ENCODE results near the gene MBNL1.

Gene MBNL1

DNA sequence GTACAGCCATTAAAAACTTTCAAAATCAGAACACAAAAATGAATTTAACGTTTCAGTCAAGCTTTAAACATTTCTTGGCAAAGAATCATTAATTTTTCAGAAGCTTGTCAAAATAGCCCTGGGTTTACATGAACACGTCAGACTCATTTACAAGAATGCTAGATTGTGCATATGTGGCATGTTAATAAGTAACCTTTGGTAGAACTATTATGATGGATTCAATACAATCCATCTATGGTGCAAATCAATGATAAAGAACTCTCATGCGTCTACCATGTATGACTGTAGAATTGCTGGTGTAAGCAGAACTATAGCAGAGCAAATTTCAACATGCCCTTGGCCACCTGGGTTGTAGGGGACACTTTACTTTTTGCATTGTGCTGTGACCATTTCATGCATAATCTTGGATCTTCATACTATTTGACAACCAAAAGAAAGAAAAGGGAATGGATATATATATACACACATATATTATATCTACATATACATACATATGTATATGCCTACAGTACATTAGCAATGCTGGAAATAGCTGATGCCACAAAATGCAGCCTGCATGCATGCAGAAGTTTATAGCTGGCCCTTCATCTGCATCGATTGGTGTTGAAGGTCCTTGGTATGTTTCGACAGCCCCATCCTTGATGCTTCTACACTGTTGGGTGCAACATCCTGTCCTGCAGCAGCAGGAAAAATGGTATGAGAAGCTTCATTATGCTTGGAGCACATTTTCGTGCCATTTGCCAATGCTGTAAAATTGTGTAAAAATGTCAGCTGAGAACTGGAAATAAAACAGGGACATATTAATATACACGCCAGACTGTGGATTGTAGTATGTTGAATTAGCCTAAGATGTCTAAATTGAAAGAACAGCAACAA lies 189.0 kb downstream of the MBNL1 start:
- DNase-seq: no peak

DNA sequence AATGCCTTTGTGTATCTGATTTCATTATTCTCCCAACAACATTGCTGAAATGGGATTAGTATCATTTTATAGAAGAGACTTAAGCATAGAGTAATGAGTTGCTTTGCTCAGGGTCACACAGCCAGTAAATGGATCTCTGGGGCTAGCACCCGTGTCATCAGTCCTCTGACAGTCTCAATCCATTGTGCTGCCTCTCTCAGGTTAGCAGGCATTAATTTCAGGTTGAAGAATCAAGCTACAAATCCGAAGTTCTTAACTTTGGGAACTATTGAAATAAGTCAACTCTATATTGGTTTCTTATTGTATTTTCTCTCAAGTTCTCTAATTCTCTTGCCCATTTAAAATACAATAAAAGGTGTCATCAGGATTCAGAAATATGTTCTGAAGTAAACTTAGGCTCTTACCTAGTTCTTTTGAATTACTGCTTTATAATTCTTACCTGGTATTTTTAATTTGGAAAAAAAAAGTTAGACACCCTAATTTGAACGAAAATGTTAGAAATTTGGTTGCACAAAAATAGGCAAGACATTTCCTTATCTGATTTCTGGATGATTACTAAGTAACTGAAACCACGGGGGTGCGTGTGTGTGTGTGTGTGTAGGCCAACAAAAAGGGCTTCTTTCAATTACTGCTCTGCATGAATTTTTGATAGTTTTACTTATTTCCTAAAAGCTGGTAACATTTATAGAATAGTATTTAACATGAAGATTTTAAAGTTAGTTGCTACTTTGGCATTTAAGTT lies 189.8 kb downstream of the MBNL1 start:
- DNase-seq: peak; percentile 40 to 41

DNA sequence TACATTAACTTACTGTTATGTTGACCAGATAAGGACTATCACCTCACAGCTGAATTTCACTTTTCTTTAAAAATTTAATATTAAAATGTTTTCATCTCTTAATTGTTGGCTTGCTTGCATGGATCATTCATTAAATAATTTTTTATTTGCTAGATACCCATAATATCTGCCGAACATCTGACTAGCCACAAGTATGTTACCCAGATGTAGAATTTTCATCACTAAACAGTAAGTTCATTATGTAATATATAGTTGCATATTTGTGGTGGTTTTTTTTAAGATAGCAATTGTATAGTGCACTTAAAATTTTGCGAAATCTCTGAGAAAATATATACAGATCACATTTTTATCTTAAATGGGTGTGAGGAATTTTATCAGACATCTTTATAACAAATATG lies 190.4 kb downstream of the MBNL1 start:
- no peak for DNase-seq

DNA sequence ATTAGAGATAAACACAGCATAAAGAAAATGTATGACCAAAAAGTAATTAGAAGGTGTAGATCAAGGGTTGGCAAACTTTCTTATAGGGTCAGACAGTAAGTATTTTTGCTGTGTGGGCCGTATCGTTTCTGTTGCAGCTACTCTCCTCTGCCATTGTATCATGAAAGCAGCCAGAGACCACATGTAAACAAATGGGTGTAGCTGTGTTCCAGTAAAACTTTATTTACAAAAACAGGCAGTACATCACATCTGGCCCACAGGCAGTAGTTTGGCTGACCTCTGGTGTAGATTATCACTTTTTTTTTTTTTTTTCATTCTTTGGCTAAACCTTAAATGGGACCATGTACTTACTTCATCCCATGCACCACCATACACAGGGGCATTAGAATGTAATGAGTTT lies 190.8 kb downstream of the MBNL1 start:
- DNase-seq: no peak

DNA sequence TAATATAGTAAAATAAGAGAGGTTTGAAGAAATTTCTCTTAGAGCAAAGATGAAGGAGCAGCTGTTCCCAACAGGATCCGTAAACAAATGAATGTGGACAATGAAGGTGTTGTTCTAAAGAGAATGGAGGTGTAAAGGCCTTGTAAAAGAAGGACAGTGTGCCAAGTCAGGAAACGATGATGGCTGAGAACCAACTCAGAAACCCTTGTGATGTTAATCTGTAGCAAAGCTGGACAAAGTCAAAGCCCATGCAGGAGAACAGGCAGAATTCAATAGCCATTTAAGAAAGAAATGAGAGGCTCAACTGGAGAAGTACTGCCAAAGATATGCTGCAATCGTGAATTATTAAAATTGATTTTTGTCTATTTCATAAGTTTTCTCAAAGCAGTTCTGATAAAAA lies 192.2 kb downstream of the MBNL1 start:
- no peak for DNase-seq

DNA sequence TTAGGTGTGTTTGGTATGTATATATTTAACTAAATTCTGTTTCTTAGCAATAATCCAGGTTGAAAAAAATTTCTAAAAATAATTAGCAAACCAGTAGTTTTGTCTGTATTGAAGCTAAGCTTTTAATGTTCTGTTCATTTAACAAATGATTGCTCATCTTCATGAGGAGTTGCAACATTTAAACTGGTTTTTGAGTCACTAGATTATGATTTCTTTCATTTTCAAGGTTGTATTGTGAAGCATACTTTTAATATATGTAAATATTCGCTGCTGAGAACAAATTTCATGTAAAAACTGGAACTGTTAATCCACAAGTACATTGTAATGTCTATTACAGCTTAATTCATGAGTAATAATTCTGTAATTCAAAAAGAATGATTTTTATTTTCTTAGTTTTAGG lies 192.7 kb downstream of the MBNL1 start:
- DNase-seq: no peak

DNA sequence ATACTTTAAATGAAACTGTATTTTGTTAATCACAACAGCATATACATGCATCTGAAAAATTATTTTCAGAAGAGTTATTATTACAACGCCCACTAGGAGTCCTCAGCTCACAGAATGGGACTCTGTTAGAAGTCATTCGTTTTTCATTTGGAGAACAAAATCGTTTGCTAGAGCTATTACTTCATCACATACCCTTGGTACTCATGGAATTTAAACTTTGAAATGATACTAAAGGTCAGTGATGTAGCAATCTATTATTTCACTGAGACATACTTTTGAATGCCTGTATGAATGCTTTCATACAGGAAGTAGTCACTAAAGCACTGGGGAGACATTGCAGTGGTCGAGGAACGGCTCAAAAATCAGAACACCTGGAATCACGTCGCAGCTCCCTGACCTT lies 198.1 kb downstream of the MBNL1 start:
- no peak for DNase-seq

DNA sequence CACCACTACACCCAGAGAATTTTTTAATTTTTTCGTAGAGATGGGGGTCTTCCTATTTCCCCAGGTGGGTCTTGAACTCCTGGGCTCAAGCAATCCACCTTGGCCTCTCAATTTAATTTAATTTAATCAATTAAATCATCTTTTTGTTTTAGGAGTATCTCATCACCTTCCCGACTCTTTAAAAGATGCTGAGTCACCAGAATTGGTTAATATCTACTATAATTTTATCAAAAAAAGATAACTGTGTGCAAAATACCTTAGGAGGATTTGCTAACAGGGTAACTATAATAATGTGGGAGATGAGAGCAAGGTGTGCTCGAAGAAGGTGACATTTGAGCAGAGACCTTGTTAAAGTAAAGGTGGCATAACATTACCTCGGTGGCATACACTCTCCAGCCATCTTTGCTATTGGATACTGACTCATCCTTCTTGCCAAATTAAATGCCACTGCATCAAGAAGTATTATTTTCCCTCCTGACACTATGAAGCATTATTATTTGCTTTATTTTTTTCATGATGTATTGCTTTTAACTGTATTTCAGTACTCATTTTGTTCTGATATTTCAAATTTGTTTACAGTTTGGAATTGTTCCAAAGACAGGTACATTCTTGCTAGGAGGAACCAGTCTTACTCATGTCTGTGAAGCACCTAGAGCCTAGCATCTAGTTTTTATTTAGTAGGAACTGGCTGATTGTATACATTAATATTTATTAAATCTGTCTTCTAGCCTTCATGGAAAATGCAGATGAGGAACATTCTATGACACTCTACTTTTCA lies 200.7 kb downstream of the MBNL1 start:
- DNase-seq: no peak

DNA sequence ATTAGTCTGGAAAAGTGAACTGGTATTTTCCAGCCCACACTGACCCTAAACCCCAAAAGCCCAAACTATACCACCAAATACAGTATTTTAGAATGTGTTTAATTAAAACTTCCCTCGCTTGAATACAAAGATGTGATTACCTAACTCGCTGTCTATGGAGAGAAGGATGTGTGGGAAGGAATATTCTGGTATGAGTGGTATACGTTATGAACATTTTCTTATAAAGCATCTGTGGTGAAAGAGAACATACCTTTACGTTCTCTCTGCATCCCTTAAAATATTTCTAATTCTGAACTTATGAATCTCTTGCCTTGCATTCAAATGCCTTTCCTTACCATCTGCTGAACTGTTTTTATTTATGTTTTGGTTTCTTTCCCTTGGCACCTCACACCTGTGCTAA lies 201.4 kb downstream of the MBNL1 start:
- DNase-seq: no peak

DNA sequence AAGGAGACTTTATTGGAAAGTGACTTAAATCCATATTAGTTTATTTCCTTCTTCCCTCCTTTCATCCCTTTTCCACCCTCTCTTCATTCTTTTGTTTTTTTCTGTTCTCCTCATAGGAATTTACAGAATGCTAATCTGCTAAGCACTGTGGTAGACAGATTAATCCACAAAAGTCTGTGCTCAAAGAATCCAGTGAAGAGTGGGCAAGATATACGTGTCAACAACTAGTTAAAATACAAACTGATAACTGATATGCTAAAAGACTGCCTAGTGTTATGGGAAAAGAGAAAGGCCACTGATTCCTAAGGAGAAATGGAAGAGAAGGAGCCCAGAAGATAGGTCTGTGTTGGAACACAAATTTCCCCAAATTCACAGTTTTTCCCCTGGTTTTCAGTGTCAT lies 202.2 kb downstream of the MBNL1 start:
- no peak for DNase-seq

DNA sequence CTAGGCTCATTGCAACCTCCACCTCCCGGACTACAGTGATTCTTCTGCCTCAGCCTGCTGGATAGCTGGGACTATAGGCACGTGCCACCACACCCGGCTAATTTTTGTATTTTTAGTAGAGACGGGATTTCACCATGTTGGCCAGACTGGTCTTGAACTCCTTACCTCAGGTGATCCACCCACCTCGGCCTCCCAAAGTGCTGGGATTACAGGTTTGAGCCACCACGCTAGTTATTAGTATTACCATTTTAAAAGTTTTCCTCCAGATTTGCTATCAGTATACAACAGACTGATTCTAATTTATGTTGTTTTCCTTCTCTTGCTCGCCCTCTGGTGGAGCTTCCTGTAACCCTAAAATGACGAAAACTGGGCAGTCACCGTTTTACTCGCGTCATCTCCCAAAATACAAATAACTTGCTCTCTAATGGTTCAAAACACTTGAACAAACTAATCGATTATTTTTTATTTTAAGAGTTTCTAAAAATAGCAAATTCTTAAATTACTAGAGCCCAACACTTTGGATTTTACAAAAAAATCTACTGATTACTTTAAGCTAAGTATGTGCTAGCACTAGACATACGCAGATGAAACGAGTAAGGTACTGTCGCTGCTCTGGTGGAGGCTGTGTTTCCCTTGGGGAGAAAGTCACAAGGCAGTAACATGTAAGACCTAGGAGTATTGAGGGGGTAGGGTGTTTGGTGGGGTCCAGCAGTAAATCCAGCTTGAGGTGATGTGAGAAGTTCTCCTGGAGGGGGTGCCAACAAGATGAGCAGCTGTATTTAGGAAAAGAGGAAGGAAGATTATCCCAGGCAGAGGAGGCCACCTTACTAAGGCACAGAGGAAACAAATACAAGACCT lies 203.3 kb downstream of the MBNL1 start:
- DNase-seq: peak; percentile 74 to 77

DNA sequence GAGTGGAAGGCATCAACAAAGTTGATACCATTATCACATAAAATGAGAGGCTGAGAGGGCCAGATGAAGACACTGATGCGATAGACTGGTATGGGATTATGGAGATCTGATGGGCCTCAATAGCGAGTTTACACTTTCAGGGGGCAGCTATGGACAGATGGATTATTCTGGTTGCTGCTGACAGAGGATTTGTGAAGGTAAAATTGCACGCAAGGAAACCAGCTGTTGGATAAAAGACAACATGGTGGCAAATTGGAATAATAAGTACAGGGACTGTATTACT lies 203.9 kb downstream of the MBNL1 start:
- DNase-seq: no peak

DNA sequence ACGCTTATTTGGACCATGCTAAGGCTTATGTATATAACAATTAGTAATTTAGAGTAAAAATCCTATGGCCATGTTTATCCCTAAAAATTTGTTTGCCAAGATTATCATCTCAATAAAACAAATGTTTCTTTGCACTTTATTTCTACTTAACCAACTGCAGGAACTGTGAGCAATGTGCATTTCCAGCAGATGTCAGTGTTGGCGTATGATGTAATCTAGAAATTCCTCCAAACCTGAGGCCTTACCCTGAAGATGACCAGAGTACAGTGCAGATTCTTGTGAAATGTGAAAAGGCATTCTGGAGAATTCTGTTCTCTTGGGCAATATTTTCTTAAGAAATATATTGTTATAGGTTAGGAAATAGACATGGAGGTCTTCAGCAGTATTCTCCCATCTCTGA lies 205.9 kb downstream of the MBNL1 start:
- DNase-seq: no peak

DNA sequence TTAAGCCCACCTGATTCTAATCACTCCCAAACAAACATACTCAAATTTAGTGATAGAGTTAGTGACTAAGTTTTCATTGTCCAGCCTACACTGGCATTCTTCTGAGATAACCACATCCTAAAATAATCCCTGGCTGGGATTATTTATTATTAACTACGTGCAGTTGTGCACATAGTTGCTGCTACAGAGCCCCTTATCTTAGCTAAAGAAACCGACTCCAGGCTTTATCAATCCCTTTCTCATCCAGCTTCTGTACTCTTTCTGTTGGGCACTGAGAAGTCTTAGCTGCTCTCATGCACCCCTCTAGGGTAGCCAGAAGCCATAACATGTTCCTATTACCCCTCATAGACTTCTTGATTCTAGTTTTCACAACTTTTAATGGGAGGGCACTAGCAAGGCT lies 208.7 kb downstream of the MBNL1 start:
- DNase-seq: no peak

DNA sequence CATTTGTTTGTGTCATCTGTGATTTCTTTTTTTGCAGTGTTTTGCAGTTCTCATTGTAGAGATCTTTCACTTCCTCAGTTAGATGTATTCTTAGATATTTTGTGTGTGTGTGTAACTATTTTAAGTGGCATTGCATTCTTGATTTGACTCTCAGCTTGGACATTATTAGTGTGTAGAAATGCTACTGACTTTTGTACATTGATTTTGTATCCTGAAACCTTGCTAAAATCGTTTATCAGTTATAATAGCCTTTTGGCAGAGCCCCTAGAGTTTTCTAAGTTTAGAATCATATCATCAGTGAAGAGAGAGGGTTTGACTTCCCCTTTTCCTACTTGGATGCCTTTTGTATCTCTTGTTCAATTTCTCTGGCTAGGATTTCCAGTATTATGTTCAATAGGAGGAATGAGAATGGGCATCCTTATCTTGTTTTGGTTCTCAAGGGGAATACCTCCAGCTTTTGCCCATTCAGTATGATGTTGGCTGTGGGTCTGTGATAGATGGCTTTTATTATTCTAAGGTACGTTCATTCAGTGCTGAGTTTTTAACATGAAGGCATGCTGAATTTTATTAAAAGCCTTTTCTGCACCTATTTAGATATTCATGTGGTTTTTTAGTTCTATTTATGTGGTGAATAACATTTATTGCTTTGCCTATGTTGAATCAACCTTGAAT lies 211.7 kb downstream of the MBNL1 start:
- DNase-seq: no peak

DNA sequence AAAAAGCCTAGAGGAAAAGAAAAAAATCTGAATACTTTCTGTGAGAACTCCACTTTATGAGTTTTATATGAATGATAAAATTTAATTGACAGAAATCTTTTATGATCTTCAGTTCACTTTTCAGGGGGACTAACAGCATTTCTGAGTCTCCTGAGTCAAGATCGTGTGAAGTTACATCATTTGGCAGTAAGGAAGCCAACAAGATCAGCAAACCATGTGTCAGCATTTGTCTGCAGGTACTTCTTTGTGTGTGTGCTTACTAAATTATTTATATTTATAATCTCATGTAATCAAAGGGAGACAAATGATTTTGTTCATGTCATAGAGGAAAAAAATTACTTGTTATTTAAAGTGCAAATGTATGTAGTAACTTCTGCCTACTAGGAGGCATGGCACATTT lies 217.6 kb downstream of the MBNL1 start:
- no peak for DNase-seq

DNA sequence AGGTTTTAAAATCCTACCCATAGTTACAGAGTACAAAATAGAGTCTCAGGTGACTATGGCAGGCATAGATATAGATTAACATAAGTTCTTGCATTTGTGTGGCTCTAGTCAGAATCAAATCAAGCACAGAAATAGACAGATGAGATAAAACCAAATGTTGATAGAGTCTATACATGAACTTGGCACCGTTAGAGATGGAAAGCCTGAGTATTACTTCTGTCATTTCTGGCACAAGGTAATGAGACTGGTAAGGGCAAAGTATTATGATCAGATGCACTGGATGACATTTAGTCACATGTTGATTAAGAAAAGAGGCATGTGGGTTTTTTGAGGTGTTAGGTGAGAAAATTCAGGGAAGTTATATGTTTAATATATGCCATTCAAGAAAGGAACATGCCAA lies 219.7 kb downstream of the MBNL1 start:
- DNase-seq: no peak

DNA sequence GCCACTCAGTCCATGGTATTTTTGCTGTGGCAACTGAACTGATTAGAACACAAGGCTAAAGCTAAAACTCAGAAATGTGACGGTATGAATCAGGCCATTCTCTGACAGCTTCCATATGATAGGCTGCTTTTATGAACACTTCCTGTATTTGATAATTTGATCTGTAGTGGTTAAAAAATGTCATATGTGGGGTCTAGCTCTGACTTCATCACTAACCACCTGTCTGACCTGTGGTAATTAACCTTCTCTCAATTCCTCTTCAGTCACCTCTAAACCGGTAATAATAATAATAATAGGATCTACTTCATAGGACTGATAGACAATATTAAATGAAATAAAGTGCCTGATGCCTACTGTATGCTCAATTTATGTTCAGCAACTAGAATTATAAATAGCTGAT lies 223.2 kb downstream of the MBNL1 start:
- DNase-seq: no peak

DNA sequence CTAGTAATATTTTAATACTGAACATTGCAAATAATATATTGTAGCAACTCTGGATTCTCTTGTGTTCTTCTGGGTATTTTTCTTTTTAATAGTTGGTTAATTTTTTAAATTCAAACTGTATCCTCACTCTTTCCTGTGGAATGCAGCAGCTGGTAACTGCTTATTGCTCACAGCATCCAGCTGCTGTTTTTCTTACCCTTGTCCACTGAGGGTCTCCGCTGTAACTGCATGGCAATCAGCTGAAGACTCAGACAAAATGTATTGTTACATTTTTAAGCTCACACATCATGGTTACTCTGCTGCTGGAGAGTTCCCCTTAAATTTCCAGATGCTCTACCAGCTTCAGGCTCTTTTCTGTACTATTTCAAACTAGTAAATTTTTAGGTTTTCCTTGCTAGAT lies 227.6 kb downstream of the MBNL1 start:
- no peak for DNase-seq

DNA sequence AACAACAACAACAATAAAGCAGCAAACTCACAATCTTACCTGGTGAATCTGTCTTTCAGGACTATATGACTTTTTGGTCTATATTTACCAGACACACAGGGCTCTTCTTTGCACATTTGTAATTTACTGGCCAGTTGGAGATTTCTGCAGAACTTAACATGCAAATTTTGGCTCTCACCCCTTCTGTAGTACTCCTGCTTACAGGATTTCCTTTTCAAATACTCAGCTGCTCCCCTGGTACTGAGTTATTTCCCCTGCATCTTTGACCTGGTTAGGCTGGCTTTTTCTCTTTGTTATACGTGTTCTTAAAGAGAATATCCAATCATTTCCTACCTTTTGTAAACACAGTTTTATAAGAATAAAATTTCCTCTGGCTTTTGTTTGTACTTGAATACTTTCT lies 228.0 kb downstream of the MBNL1 start:
- no peak for DNase-seq

DNA sequence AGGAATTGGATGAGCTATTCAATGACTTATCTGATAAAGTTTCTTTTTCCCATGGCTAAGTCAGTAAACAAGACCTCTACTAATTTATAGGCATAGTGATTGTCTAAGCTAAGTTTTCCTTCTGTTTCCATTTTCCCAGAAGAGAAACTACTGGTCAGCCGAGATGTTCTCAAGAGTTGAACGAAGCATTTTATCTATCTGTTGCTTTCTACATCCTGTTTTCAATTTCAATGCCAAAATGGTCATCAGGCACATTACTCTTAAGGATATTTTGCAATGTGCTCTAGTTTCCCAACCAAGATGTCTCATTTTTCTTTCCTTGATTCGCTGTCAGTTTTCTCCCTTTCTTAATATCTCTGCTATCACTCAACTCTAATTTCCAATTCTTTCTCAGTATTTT lies 228.7 kb downstream of the MBNL1 start:
- DNase-seq: no peak

DNA sequence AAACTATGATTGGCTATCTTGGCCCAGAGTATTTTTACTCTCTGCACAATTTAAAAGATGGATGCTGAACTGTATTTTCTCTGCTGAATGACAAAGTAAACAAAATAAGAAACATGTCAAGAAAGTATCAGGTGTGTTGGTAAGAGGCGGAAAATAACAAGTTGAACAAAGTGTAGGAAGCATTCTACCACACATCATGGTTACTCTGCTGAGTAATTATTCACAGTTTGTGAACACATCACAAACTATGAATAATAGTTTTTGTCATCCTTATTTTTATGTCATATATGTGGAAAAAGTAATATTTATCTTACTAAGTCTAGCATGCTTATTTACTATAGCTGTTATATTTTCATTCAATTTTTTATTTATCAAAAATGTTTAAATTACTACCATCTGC lies 229.2 kb downstream of the MBNL1 start:
- no peak for DNase-seq

All from stimulated activated CD4-positive, alpha-beta T cell treated with anti-CD3 and anti-CD28 coated beads, Interleukin-2, amount 100 ng/mL, for 24 hours (primary cell).